Bronchial epithelial cell (primary cell): ENCODE results near the gene DLGAP1. TPM values are rescaled to one million over a fixed set of nuclear protein-coding genes. Genes with fewer than 3 reads are reported as not detected.

ENCODE experiments used
- DNase-seq: peaks from one replicate; pipeline ENCODE4 v3.0.0-alpha.2; 2010; ENCODE audit warnings: low read depth
- FAIRE-seq: peaks from 2 replicates; lab custom pipeline; 2011; peaks lifted over from hg19 to GRCh38; lab: Jason Lieb, UNC
- H3K27me3 ChIP-seq: 2 replicates; pipeline ENCODE4 v1.5.1; 2011; ENCODE audit warnings: low read length; ENCODE audit not compliant: control insufficient read depth, insufficient read depth
- H3K36me3 ChIP-seq: 2 replicates; pipeline ENCODE4 v1.5.1; 2011; ENCODE audit warnings: low read length; ENCODE audit not compliant: control insufficient read depth, insufficient read depth
- H3K4me3 ChIP-seq: 2 replicates; pipeline ENCODE4 v1.5.1; 2011; ENCODE audit warnings: mild to moderate bottlenecking, low read depth, low read length, control low read depth
- total RNA-seq: library from RNA; depleted of rRNA; stranded (reverse); fragments of >200 nt; gene quantifications from 2 replicates; pipeline ENCODE4 v1.2.1, GENCODE V29; 2014
- TF ChIP-seq, protein P1 (sequence below): IDR thresholded peaks from 2 replicates; pipeline ENCODE4 v1.5.1; 2011; ENCODE audit warnings: mild to moderate bottlenecking, moderate library complexity, low read length, control low read depth, inconsistent platforms; ENCODE audit not compliant: insufficient read depth, severe bottlenecking

DLGAP1 gene
- total RNA-seq, 1 donor from 2014 or later = not detected

DNA sequence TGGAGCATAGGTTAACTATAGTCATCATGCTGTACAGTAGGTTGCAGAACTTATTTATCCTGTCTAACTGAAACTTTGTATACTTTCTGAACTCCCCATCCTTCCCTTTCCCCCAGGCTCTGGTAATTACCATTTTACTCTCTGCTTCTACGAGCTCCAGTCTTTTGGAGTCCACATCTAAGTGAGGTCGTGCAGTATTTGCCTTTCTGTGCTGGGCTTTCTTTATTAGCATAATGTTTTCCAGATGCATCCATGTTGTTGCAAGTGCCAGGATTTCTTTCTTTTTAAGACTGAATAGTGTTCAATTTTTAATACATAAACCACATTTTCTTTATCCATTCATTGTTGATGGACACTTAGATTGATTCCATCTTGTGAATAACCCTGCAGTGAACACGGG lies 541.0 kb downstream of the DLGAP1 start:
- FAIRE-seq = no peak
- TF ChIP-seq, protein P1, sequence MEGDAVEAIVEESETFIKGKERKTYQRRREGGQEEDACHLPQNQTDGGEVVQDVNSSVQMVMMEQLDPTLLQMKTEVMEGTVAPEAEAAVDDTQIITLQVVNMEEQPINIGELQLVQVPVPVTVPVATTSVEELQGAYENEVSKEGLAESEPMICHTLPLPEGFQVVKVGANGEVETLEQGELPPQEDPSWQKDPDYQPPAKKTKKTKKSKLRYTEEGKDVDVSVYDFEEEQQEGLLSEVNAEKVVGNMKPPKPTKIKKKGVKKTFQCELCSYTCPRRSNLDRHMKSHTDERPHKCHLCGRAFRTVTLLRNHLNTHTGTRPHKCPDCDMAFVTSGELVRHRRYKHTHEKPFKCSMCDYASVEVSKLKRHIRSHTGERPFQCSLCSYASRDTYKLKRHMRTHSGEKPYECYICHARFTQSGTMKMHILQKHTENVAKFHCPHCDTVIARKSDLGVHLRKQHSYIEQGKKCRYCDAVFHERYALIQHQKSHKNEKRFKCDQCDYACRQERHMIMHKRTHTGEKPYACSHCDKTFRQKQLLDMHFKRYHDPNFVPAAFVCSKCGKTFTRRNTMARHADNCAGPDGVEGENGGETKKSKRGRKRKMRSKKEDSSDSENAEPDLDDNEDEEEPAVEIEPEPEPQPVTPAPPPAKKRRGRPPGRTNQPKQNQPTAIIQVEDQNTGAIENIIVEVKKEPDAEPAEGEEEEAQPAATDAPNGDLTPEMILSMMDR = no peak
- no peak for DNase-seq

GRCh38 chr18:3912705-3913104 lies 542.4 kb downstream of the DLGAP1 start:
- Histone ChIP-seq H3K4me3 (no peak overlapping the region), H3K36me3 (no peaks in the 10 kb centered on the region), H3K27me3 (no peaks in the 10 kb centered on the region)
- TF ChIP-seq, protein P1 = no peak
- no peak for FAIRE-seq
- DNase-seq = no peak

More for the DNA sequence above, 541.0 kb downstream of the DLGAP1 start:
- no peaks in the 10 kb centered on the region for H3K27me3 ChIP-seq
- no peak overlapping the region for H3K4me3 ChIP-seq
- no peaks in the 10 kb centered on the region for H3K36me3 ChIP-seq

DNA sequence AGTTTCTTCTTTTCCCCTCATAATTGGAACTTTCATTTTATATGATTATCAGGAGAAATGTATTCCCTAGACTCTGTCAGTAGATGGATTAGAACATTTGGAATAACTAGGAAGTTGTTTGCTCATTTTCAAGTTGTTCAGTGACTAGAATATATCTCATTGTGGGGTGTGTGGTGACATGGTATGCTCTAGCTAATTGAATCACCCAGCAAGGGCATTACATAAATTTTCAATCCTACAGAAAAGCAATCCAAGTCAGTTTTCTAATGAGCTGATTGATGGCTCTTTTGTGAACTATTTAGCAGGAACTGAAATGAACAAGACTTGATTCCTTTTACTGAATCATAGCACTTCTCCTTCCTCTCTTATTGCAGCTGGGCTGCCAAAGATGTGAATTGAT lies 543.7 kb downstream of the DLGAP1 start:
- no peak for DNase-seq
- no peaks in the 10 kb centered on the region for H3K36me3 ChIP-seq
- no peaks in the 10 kb centered on the region for H3K27me3 ChIP-seq
- no peak overlapping the region for H3K4me3 ChIP-seq
- FAIRE-seq = no peak
- TF ChIP-seq, protein P1 = no peak

DNA sequence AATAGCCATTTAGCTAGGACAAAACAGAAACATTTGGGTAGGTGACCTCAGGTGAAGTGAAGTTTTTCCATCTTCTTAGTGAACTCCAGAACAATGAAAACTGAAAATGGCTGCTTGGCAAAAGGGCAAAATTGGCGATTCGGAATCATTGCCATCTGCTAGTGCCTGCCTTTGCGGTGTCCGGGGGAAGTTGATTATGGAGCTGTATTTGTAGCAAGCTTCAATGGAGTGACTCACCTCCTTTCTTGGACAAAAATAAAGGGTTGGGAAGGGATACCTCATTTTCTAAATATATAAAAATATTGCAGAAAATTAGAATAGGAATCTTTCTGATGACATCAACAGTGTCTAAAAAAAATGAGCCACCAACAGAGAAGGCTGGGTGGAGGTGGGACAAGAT lies 544.6 kb downstream of the DLGAP1 start:
- H3K4me3 ChIP-seq = no peak overlapping the region
- TF ChIP-seq, protein P1 = no peak
- no peaks in the 10 kb centered on the region for H3K27me3 ChIP-seq
- DNase-seq (no peak), FAIRE-seq (no peak)
- H3K36me3 ChIP-seq = no peaks in the 10 kb centered on the region

- DNase-seq (no peak), FAIRE-seq (no peak)
- TF ChIP-seq, protein P1 = no peak
- no peaks in the 10 kb centered on the region for H3K36me3 ChIP-seq
- H3K27me3 ChIP-seq = no peaks in the 10 kb centered on the region
- no peak overlapping the region for H3K4me3 ChIP-seq
Measured at GRCh38 chr18:3907955-3908354, 547.2 kb downstream of the DLGAP1 start.

- DNase-seq (no peak), FAIRE-seq (no peak)
- no peak overlapping the region for H3K4me3 ChIP-seq
- TF ChIP-seq, protein P1 = no peak
- no peaks in the 10 kb centered on the region for H3K36me3 ChIP-seq
- H3K27me3 ChIP-seq = no peaks in the 10 kb centered on the region
Measured at GRCh38 chr18:3906116-3906750, 548.9 kb downstream of the DLGAP1 start.
